H1 (cell line): ENCODE data around the gene GTF2F2.

Experiments used
- CHD2 ChIP-seq: IDR thresholded peaks from 2 replicates; pipeline ENCODE4 v1.6.1; 2012; ENCODE audit warnings: low read length, improper control_type of control experiment
- EGR1 ChIP-seq: IDR thresholded peaks from 2 replicates; pipeline ENCODE4 v1.6.1; 2011; ENCODE audit warnings: low read depth, low read length, borderline replicate concordance
- EZH2 ChIP-seq: fragments of 200-600 bp; sonication (generic); IDR thresholded peaks from 2 replicates; pipeline ENCODE4 v1.7.1; 2012; ENCODE audit warnings: low read depth, mild to moderate bottlenecking, moderate library complexity, low read length, inconsistent platforms; ENCODE audit not compliant: severe bottlenecking
- HDAC2 ChIP-seq, 2 experiments: fragments of 300-600 bp in 1 of 2; sonication (generic) in 1 of 2; IDR thresholded peaks; 2 replicates each; pipeline ENCODE4 v1.6.1; 2011 to 2012; ENCODE audit warnings: low read depth in 2 of 2, low read length in 2 of 2, mild to moderate bottlenecking in 2 of 2, moderate library complexity in 2 of 2, borderline replicate concordance in 1 of 2, inconsistent platforms in 1 of 2
- TF ChIP-seq, protein P1 (sequence below), 3 experiments: IDR thresholded peaks; 1 replicate in 2 of 3; 2 replicates in 1 of 3; pipeline versions ENCODE4 v1.5.1 to v1.6.1; 2011; ENCODE audit warnings: low read length in 3 of 3, mild to moderate bottlenecking in 3 of 3, inconsistent platforms in 2 of 3, low read depth in 1 of 3, moderate library complexity in 1 of 3; ENCODE audit not compliant: insufficient read depth in 1 of 3; ENCODE audit errors: control extremely low read depth in 1 of 3

DNA sequence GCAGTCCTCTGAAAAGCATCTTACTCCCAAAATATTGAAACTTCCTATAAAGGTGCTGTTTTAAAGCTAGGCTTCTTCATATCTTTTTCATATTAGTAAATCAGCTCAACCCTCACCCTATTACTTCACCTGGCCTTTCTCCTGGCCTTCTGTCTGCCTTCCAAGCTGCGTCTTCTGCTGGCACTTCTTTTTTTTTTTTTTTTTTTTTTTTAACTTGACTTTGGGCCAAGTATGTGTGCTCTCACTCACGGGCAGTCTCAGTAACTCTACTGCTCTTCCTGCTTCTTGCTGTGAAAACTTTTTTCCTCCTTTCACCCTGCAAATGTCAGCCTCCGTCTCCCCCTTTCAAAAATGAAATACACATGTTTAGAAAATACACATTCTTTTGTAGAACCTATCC is 121.8 kb downstream of the GTF2F2 start:
- TF ChIP-seq, protein P1, sequence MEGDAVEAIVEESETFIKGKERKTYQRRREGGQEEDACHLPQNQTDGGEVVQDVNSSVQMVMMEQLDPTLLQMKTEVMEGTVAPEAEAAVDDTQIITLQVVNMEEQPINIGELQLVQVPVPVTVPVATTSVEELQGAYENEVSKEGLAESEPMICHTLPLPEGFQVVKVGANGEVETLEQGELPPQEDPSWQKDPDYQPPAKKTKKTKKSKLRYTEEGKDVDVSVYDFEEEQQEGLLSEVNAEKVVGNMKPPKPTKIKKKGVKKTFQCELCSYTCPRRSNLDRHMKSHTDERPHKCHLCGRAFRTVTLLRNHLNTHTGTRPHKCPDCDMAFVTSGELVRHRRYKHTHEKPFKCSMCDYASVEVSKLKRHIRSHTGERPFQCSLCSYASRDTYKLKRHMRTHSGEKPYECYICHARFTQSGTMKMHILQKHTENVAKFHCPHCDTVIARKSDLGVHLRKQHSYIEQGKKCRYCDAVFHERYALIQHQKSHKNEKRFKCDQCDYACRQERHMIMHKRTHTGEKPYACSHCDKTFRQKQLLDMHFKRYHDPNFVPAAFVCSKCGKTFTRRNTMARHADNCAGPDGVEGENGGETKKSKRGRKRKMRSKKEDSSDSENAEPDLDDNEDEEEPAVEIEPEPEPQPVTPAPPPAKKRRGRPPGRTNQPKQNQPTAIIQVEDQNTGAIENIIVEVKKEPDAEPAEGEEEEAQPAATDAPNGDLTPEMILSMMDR (IDR thresholded peaks at IDR 0.05; ENCODE audit: control extremely low read depth in 1 of 3, insufficient read depth in 1 of 3, low read depth in 1 of 3, low read length in 3 of 3): no peak
- no peak for TF ChIP-seq EZH2
- no peak for TF ChIP-seq CHD2
- TF ChIP-seq EGR1: no peak
- TF ChIP-seq HDAC2 (IDR thresholded peaks at IDR 0.05; ENCODE audit: borderline replicate concordance in 1 of 2, low read depth in 2 of 2, low read length in 2 of 2): no peak
